Measurements from ENCODE around the gene PLEKHO2. TPM values are rescaled to one million over a fixed set of nuclear protein-coding genes. Genes with fewer than 3 reads are reported as not detected.

Gene PLEKHO2
- total RNA-seq, 6 experiments from 2014 or later: 3.9 to 11.8 (median 5.2) TPM

- TF ChIP-seq CTCF (IDR thresholded peaks at IDR 0.05) (no peak), POLR2A (IDR thresholded peaks at IDR 0.05) (peak; percentile 24)
- intact Hi-C loops (cut with DNase I): no loop called here
- Histone ChIP-seq H3K27me3 (no peaks in the 10 kb centered on the region), H3K4me1 (peaks cover 0 to 9% (median 1%) of the 10 kb centered on the region in 4 donors), H3K4me3 (no peak overlapping the region), H3K27ac (no peak overlapping the region), H3K9me3 (no peaks in the 10 kb centered on the region), H3K36me3 (no peaks in the 10 kb centered on the region)
- DNase-seq: no peak
- ATAC-seq: peak in 1 of 4 donors; percentile 7
- 67% methylated on average over 1 of the region's 1 CpG for WGBS (ENCODE audit: insufficient coverage, low coverage, low lambda C conversion rate, missing lambda C conversion rate)
Measured at GRCh38 chr15:64837502-64837901, 4.2 kb upstream of the PLEKHO2 start.

GRCh38 chr15:64841060-64841343, 713 bp upstream of the PLEKHO2 start:
- intact Hi-C loops (cut with DNase I): no loop called here
- Histone ChIP-seq H3K4me1 (peaks cover 0 to 6% (median 1%) of the 10 kb centered on the region in 4 donors), H3K4me3 (peak overlapping the region; percentile 74 to 87 (median 75)), H3K27ac (peak overlapping the region; percentile 40 to 90 (median 68)), H3K9me3 (no peaks in the 10 kb centered on the region), H3K27me3 (no peaks in the 10 kb centered on the region), H3K36me3 (no peaks in the 10 kb centered on the region)
- WGBS (ENCODE audit: insufficient coverage, low coverage, low lambda C conversion rate, missing lambda C conversion rate): 4% methylated on average over 12 of the region's 12 CpGs
- DNase-seq (no peak), ATAC-seq (no peak)
- TF ChIP-seq POLR2A (IDR thresholded peaks at IDR 0.05): no peak
- no peak for TF ChIP-seq CTCF (IDR thresholded peaks at IDR 0.05)

GRCh38 chr15:64842096-64842939, 603 bp downstream of the PLEKHO2 start:
- intact Hi-C loops (cut with DNase I): no loop called here
- 28% methylated on average over 7 of the region's 26 CpGs for WGBS (ENCODE audit: insufficient coverage, low coverage, low lambda C conversion rate, missing lambda C conversion rate)
- TF ChIP-seq POLR2A (IDR thresholded peaks at IDR 0.05): no peak
- TF ChIP-seq CTCF (IDR thresholded peaks at IDR 0.05): no peak
- Histone ChIP-seq H3K9me3 (no peaks in the 10 kb centered on the region), H3K27me3 (no peaks in the 10 kb centered on the region), H3K27ac (peak overlapping the region; percentile 80 to 88 (median 81)), H3K4me3 (peak overlapping the region; percentile 74 to 87 (median 75)), H3K4me1 (peaks cover 0 to 6% (median 1%) of the 10 kb centered on the region in 4 donors), H3K36me3 (no peaks in the 10 kb centered on the region)
- no peak for ATAC-seq
- DNase-seq: no peak

- ATAC-seq (peak in 3 of 4 donors; percentile 6 to 21 (median 17)), DNase-seq (peak in 1 of 3 donors; percentile 51)
- peak overlapping the region; percentile 62 to 88 (median 73) for H3K27ac ChIP-seq
- peak overlapping the region; percentile 74 to 87 (median 75) for H3K4me3 ChIP-seq
- 48% methylated on average over 4 of the region's 7 CpGs for WGBS (ENCODE audit: insufficient coverage, low coverage, low lambda C conversion rate, missing lambda C conversion rate)
- peak; percentile 40 for TF ChIP-seq POLR2A (IDR thresholded peaks at IDR 0.05)
- no peak for TF ChIP-seq CTCF (IDR thresholded peaks at IDR 0.05)
- no peaks in the 10 kb centered on the region for H3K36me3 ChIP-seq
- no peaks in the 10 kb centered on the region for H3K9me3 ChIP-seq
- no peaks in the 10 kb centered on the region for H3K27me3 ChIP-seq
- intact Hi-C loops (cut with DNase I): no loop called here
- H3K4me1 ChIP-seq: peaks cover 0 to 6% (median 1%) of the 10 kb centered on the region in 4 donors
Measured at GRCh38 chr15:64842986-64843561, 1.4 kb downstream of the PLEKHO2 start.
